Body of pancreas (tissue), 4 donors: Measurements from ENCODE around the gene IQGAP2.

Experiments used
- POLR2A ChIP-seq, 3 donors: fragments of 450-650 bp; IDR thresholded peaks; one replicate each; pipeline ENCODE4 v1.6.1; 2016; ENCODE audit warnings: antibody characterized with exemption in 3 of 3, mild to moderate bottlenecking in 2 of 3
- TF ChIP-seq, protein P1 (sequence below), 7 experiments: fragments of 450-650 bp in 4 of 7; fragments of 200-600 bp in 3 of 7; sonication (generic) in 3 of 7; IDR thresholded peaks; one replicate each; pipeline ENCODE4 v1.5.1; 2016 to 2019; ENCODE audit warnings: antibody characterized with exemption in 7 of 7

DNA sequence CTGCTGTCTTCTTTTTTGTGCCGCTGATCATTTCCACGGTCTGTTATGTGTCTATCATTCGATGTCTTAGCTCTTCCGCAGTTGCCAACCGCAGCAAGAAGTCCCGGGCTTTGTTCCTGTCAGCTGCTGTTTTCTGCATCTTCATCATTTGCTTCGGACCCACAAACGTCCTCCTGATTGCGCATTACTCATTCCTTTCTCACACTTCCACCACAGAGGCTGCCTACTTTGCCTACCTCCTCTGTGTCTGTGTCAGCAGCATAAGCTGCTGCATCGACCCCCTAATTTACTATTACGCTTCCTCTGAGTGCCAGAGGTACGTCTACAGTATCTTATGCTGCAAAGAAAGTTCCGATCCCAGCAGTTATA is 329.9 kb downstream of the IQGAP2 start:
- TF ChIP-seq, protein P1, sequence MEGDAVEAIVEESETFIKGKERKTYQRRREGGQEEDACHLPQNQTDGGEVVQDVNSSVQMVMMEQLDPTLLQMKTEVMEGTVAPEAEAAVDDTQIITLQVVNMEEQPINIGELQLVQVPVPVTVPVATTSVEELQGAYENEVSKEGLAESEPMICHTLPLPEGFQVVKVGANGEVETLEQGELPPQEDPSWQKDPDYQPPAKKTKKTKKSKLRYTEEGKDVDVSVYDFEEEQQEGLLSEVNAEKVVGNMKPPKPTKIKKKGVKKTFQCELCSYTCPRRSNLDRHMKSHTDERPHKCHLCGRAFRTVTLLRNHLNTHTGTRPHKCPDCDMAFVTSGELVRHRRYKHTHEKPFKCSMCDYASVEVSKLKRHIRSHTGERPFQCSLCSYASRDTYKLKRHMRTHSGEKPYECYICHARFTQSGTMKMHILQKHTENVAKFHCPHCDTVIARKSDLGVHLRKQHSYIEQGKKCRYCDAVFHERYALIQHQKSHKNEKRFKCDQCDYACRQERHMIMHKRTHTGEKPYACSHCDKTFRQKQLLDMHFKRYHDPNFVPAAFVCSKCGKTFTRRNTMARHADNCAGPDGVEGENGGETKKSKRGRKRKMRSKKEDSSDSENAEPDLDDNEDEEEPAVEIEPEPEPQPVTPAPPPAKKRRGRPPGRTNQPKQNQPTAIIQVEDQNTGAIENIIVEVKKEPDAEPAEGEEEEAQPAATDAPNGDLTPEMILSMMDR (IDR thresholded peaks at IDR 0.05), result no peak
- no peak for TF ChIP-seq POLR2A (IDR thresholded peaks at IDR 0.05)
